NCI-H510A (cell line): ENCODE results near the gene ITPRID1.
"Not testable (repeated sequence)": the region's sequence is repeated elsewhere in the genome, so short reads cannot be mapped to it uniquely, and the experiment has no call there.

Experiments used
- DNase-seq: peaks from one replicate; lab custom pipeline; 2025; lab: John Stamatoyannopoulos, UW

Gene ITPRID1

GRCh38 chr7:31516680-31517502, 3.0 kb downstream of the ITPRID1 start:
- no peak for DNase-seq

GRCh38 chr7:31517513-31517912, 3.6 kb downstream of the ITPRID1 start:
- DNase-seq = no peak

GRCh38 chr7:31518766-31519165, 4.9 kb downstream of the ITPRID1 start:
- no peak for DNase-seq

GRCh38 chr7:31521336-31522010, 7.6 kb downstream of the ITPRID1 start:
- DNase-seq = no peak

- no peak for DNase-seq
These were observed 13.0 kb downstream of the ITPRID1 start for GRCh38 chr7:31526864-31527263.

- DNase-seq = no peak
These were observed 15.2 kb downstream of the ITPRID1 start for GRCh38 chr7:31529103-31529502.

- DNase-seq = not testable (repeated sequence)
These were observed 26.8 kb downstream of the ITPRID1 start for GRCh38 chr7:31540651-31541185.

GRCh38 chr7:31545549-31545948, 31.7 kb downstream of the ITPRID1 start:
- DNase-seq = no peak

- DNase-seq = no peak
These were observed 35.7 kb downstream of the ITPRID1 start for GRCh38 chr7:31549611-31550010.

GRCh38 chr7:31550432-31550831, 36.5 kb downstream of the ITPRID1 start:
- DNase-seq = no peak

- peak; percentile 62 for DNase-seq
These were observed 39.8 kb downstream of the ITPRID1 start for GRCh38 chr7:31553661-31554081.

- no peak for DNase-seq
These were observed 48.1 kb downstream of the ITPRID1 start for GRCh38 chr7:31562002-31562401.

GRCh38 chr7:31563522-31563921, 49.6 kb downstream of the ITPRID1 start:
- no peak for DNase-seq

- DNase-seq = no peak
These were observed 50.1 kb downstream of the ITPRID1 start for GRCh38 chr7:31563951-31564350.

GRCh38 chr7:31564661-31565060, 50.8 kb downstream of the ITPRID1 start:
- DNase-seq = no peak

- no peak for DNase-seq
These were observed 55.6 kb downstream of the ITPRID1 start for GRCh38 chr7:31569528-31569927.

- DNase-seq = no peak
These were observed 69.6 kb downstream of the ITPRID1 start for GRCh38 chr7:31583526-31583925.

GRCh38 chr7:31583942-31584341, 70.1 kb downstream of the ITPRID1 start:
- no peak for DNase-seq

GRCh38 chr7:31595390-31595789, 81.5 kb downstream of the ITPRID1 start:
- no peak for DNase-seq

- no peak for DNase-seq
These were observed 88.2 kb downstream of the ITPRID1 start for GRCh38 chr7:31602041-31602625.

- DNase-seq = no peak
These were observed 89.2 kb downstream of the ITPRID1 start for GRCh38 chr7:31603046-31603445.

GRCh38 chr7:31613604-31614003, 99.7 kb downstream of the ITPRID1 start:
- DNase-seq = no peak

- DNase-seq = no peak
These were observed 119.6 kb downstream of the ITPRID1 start for GRCh38 chr7:31633467-31633866.
